Calu3 (cell line): Measurements from ENCODE around the gene XIST. TPM values are rescaled to one million over a fixed set of nuclear protein-coding genes. Genes with fewer than 3 reads are reported as not detected.

Experiments
- BruUV-seq: library from RNA; stranded (reverse); fragments of 400-500 nt; replicated peaks from 2 replicates; lab custom pipeline; 2021; lab: Mats Ljungman, UMichigan
- CTCF ChIA-PET: fragments of 300-600 bp; sonication (Branson Sonifier 250); formaldehyde crosslinking; loops from one replicate; lab custom pipeline; 2022; ENCODE audit warnings: antibody characterized with exemption; lab: Charles Lee
- DNase-seq: peaks from one replicate; pipeline ENCODE4 v3.0.0; 2022
- H3K27ac Mint-ChIP-seq: one replicate; pipeline ENCODE4 v1.8.0; 2022; ENCODE audit warnings: mixed read lengths; ENCODE audit not compliant: unreplicated experiment
- H3K27me3 Mint-ChIP-seq: one replicate; pipeline ENCODE4 v1.8.0; 2022; ENCODE audit warnings: mixed read lengths; ENCODE audit not compliant: unreplicated experiment
- H3K36me3 Mint-ChIP-seq: one replicate; pipeline ENCODE4 v1.8.0; 2022; ENCODE audit warnings: mild to moderate bottlenecking, moderate library complexity, mixed read lengths; ENCODE audit not compliant: insufficient read depth, unreplicated experiment
- H3K4me1 Mint-ChIP-seq: one replicate; pipeline ENCODE4 v1.8.0; 2022; ENCODE audit warnings: mild to moderate bottlenecking, low read depth, mixed read lengths; ENCODE audit not compliant: unreplicated experiment
- H3K4me3 Mint-ChIP-seq: one replicate; pipeline ENCODE4 v1.8.0; 2022; ENCODE audit warnings: mild to moderate bottlenecking, low read depth, moderate library complexity, mixed read lengths; ENCODE audit not compliant: unreplicated experiment
- H3K9me3 Mint-ChIP-seq: one replicate; pipeline ENCODE4 v1.8.0; 2022; ENCODE audit warnings: low read depth, mixed read lengths; ENCODE audit not compliant: unreplicated experiment
- CTCF ChIP-seq: fragments of 200-600 bp; IDR thresholded peaks from one replicate; pipeline ENCODE4 v1.8.0; 2022; ENCODE audit warnings: antibody characterized with exemption; ENCODE audit not compliant: unreplicated experiment
- intact Hi-C: fragments of 100-400 bp; cut with micrococcal nuclease; formaldehyde crosslinking; loops from one replicate; pipeline ENCODE4 v1.10.0; 2022; ENCODE audit not compliant: unreplicated experiment
- total RNA-seq: library from RNA; stranded (reverse); gene quantifications from 2 replicates; pipeline ENCODE4 v1.2.3, GENCODE V29; 2022

The XIST gene
- total RNA-seq, 1 experiment from 2014 or later: 0.14 TPM

DNA sequence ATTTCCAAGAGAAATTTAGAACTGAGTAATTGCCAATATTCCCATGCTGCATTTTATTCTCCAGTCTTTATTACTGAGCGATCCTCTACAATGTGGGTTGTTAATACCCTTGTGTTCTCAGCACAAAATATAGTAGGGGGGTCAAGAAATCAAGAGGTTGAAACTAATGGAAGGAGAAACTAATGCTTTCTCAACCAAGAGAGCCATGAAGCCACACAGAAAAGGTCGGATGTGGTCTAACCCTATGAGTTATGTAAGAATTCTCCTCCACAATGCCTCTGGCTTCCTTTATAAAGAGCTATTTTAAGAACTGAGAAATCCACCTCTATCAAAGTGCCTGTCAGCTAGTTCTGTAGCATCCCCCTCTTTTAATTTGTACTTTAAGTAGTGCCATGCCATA, 21.0 kb downstream of the XIST start:
- peaks cover 25% of the 10 kb centered on the region for H3K27me3 Mint-ChIP-seq
- no TSS peak for BruUV-seq
- intact Hi-C loops: no loop called here
- H3K4me1 Mint-ChIP-seq: no peaks in the 10 kb centered on the region
- no peak for DNase-seq
- no peak overlapping the region for H3K4me3 Mint-ChIP-seq
- H3K27ac Mint-ChIP-seq: no peak overlapping the region
- no peaks in the 10 kb centered on the region for H3K36me3 Mint-ChIP-seq
- CTCF ChIA-PET: interaction anchor here (0.6 kb wide), 1 partner anchor 567 kb away, joined by 4 read pairs; no protein-coding TSS in a partner anchor
- TF ChIP-seq CTCF: no peak
- H3K9me3 Mint-ChIP-seq: no peaks in the 10 kb centered on the region

DNA sequence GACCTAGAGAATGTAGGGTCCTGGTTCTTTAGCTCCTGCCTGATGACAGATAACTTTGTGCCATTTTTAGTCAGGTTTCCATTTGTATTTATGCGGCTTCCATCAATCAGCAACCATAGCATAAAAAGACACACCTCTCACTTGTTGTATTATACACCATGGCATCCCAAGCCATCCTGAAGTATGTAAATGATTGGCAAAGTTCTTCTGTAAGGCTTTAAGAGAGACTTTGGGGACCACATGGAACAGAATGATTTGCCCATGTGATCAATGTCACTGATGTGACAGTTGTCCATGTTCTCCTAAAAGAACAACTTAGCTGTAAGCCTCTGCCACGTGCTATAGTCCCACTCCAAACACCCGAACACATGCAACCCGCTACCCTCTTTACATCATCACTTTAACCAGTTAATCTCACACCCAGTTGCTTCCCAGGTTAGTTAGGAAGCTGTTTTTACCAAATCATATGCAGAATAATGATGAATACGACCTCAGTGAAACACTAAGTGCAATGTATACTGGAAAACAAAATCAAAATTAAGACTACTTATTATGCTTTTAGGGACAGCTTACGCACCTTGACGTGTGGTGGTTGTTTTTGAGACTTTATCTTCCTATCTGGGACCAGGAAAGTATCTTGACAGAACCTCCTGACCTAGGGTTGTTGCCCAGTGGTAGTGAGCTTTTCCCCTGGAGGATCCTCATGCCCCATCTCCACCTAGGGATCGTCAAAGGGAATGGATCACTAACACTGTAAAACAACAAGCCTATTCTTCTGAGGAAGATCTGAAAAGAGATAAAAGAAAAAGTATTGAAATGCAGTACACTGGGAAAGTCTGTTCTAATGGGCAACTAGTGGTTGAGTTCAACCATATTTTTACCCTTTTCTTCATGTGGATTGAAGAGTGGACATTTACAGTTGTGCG, 21.8 kb downstream of the XIST start:
- H3K27ac Mint-ChIP-seq: no peak overlapping the region
- no peak for DNase-seq
- H3K27me3 Mint-ChIP-seq: peaks cover 25% of the 10 kb centered on the region
- TF ChIP-seq CTCF: no peak
- H3K9me3 Mint-ChIP-seq: no peaks in the 10 kb centered on the region
- no peaks in the 10 kb centered on the region for H3K36me3 Mint-ChIP-seq
- CTCF ChIA-PET: interaction anchor here (0.6 kb wide), 1 partner anchor 567 kb away, joined by 4 read pairs; no protein-coding TSS in a partner anchor
- intact Hi-C loops: no loop called here
- no peak overlapping the region for H3K4me3 Mint-ChIP-seq
- BruUV-seq: no TSS peak
- no peaks in the 10 kb centered on the region for H3K4me1 Mint-ChIP-seq

DNA sequence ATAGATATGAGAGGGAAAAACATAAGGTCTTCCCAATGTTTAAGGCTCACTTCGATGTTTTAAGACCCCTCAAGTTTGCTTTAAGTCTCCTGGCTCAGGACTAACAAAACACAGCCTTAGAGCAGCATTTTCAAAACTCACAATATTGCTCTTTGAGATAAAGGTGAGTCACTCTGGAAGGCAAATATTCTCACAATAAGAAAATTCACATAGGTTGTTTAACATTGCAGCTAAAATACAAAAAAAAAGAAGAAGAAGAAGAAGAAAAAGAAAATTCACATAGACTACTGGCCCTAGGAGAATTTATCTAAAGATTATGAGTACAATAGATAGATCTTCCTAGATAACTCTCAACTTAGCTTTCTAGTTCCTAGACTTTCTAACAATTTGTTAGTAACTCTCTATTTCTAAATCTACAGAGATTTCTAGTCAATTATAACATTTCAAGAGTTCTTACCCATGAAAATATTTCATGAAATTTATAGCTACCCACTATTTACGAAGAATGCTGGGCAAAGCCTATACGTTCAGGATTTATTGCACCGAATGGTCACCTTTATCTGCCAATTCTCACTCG, 22.5 kb downstream of the XIST start:
- Mint-ChIP-seq H3K4me3 (no peak overlapping the region), H3K4me1 (no peaks in the 10 kb centered on the region), H3K27ac (no peak overlapping the region), H3K36me3 (no peaks in the 10 kb centered on the region), H3K27me3 (peaks cover 25% of the 10 kb centered on the region), H3K9me3 (no peaks in the 10 kb centered on the region)
- intact Hi-C loops: no loop called here
- BruUV-seq: no TSS peak
- CTCF ChIA-PET: interaction anchor here (0.7 kb wide), 1 partner anchor 11 kb away, joined by 3 read pairs; no protein-coding TSS in a partner anchor
- no peak for DNase-seq
- TF ChIP-seq CTCF: no peak

DNA sequence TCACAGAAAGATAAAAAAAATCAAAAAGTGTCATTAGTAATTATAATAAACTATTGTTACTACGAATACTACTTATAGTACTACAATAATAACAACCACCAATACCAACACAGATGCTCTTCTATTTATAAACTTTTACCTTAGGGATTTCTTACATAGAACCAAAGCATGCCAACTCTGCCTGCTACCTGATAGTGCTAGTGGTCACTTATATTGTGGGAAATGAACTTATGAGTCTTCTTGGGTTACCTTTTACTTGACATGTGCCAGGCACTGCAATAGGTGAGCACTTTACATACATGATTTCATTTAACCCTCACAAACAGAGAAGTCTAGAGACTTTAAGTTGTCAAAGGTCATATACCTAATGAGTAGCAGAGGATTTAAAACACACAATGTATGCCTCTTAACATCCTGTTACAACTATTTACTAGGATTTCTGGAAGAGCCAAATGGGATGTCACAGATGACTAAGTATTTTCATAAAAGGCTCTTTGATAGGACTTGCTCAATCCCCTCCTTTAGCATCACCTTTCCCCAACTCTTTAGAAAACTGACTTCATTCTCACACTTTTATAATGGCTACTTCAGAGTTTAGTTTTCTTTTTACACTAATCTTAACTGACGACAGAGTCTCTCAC, 24.3 kb downstream of the XIST start:
- intact Hi-C loops: no loop called here
- CTCF ChIA-PET: no interaction called here
- no peak for DNase-seq
- no peak for TF ChIP-seq CTCF
- H3K4me1 Mint-ChIP-seq: no peaks in the 10 kb centered on the region
- no peak overlapping the region for H3K27ac Mint-ChIP-seq
- H3K4me3 Mint-ChIP-seq: no peak overlapping the region
- H3K36me3 Mint-ChIP-seq: no peaks in the 10 kb centered on the region
- BruUV-seq: no TSS peak
- peaks cover 25% of the 10 kb centered on the region for H3K27me3 Mint-ChIP-seq
- H3K9me3 Mint-ChIP-seq: no peaks in the 10 kb centered on the region
